Subcutaneous adipose tissue (tissue), 4 donors: Measurements from ENCODE around the gene CLEC4G. TPM values are rescaled to one million over a fixed set of nuclear protein-coding genes. Genes with fewer than 3 reads are reported as not detected.

ENCODE experiments used
- total RNA-seq, 4 donors: library from RNA; depleted of rRNA; stranded (reverse); fragments of >200 nt; gene quantifications; one replicate each; pipeline ENCODE4 v1.1.0, GENCODE V29; 2016
- TF ChIP-seq, protein P1 (sequence below): fragments of 450-650 bp; IDR thresholded peaks from one replicate; pipeline ENCODE4 v1.5.1; 2016; ENCODE audit warnings: low read depth, mild to moderate bottlenecking, control low read depth, antibody characterized with exemption, moderate library complexity

Gene CLEC4G
- total RNA-seq, 4 donors from 2014 or later, result 1.7 to 4.0 (median 3.1) TPM

- TF ChIP-seq, protein P1, sequence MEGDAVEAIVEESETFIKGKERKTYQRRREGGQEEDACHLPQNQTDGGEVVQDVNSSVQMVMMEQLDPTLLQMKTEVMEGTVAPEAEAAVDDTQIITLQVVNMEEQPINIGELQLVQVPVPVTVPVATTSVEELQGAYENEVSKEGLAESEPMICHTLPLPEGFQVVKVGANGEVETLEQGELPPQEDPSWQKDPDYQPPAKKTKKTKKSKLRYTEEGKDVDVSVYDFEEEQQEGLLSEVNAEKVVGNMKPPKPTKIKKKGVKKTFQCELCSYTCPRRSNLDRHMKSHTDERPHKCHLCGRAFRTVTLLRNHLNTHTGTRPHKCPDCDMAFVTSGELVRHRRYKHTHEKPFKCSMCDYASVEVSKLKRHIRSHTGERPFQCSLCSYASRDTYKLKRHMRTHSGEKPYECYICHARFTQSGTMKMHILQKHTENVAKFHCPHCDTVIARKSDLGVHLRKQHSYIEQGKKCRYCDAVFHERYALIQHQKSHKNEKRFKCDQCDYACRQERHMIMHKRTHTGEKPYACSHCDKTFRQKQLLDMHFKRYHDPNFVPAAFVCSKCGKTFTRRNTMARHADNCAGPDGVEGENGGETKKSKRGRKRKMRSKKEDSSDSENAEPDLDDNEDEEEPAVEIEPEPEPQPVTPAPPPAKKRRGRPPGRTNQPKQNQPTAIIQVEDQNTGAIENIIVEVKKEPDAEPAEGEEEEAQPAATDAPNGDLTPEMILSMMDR, result no peak
Observed at GRCh38 chr19:7739211-7739755, 7.4 kb upstream of the CLEC4G start.

- TF ChIP-seq, protein P1, result no peak
Observed at GRCh38 chr19:7738023-7738422, 6.1 kb upstream of the CLEC4G start.

DNA sequence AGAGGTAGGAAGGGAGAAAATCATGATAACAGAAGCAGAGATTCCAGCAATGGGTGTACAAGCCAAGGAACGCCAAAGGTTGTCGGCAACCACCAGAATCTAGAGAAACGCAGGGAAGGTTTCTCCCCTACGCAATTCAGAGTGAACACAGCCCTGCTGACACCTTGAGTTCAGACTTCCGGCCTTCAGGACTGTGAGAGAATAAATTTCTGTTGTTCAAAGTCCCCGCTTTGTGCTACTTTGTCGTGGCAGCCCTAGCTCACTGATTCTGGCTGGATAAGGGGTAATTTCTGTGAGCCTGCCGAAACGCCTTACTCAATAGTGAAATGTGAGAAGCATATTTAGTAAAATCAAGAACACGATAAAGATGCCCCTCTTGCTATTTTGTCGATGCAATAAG lies 5.3 kb upstream of the CLEC4G start:
- TF ChIP-seq, protein P1, result no peak

DNA sequence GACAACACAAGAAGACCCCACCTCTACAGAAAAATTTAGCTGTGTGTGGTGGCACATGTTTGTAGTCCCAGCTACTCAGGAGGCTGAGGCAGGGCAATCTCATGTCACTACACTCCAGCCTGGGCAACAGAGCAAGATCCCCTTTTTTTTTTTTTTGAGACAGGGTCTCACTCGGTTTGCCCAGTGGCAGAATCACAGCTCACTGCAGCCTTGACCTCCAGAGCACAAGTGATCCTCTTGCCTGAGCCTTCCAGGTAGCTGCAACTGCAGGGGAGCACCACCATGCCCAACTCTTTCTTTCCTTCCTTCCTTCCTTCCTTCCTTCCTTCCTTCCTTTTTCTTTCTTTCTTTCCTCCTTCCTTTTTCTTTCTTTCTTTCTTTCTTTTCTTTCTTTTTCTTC lies 4.2 kb upstream of the CLEC4G start:
- TF ChIP-seq, protein P1, result no peak

GRCh38 chr19:7734220-7735203 lies 2.6 kb upstream of the CLEC4G start:
- TF ChIP-seq, protein P1, result no peak

GRCh38 chr19:7733376-7733775 lies 1.5 kb upstream of the CLEC4G start:
- TF ChIP-seq, protein P1, result no peak

- TF ChIP-seq, protein P1, result no peak
Observed at GRCh38 chr19:7731615-7732014, 295 bp downstream of the CLEC4G start.
